Neural cell (in vitro differentiated cells): ENCODE measurements around the gene FOCAD. TPM values are rescaled to one million over a fixed set of nuclear protein-coding genes. Genes with fewer than 3 reads are reported as not detected.

ENCODE experiments used
- H2AFZ ChIP-seq: fragments of 200-600, 300-800 bp; sonication (generic), shearing (Covaris generic); 2 replicates; pipeline ENCODE4 v1.6.0; 2014; ENCODE audit warnings: low read depth, mild to moderate bottlenecking, antibody characterized with exemption, low read length, moderate library complexity
- H3F3A ChIP-seq: fragments of 200-600 bp; shearing (Covaris generic); 2 replicates; pipeline ENCODE4 v1.6.1; 2016; ENCODE audit warnings: mild to moderate bottlenecking, moderate library complexity, mixed read lengths, antibody characterized with exemption, low read length; ENCODE audit not compliant: insufficient read depth, poor library complexity, severe bottlenecking
- H3K27ac ChIP-seq: fragments of 200-600, 300-800 bp; sonication (generic), shearing (Covaris generic); 2 replicates; pipeline ENCODE4 v1.5.1; 2014; ENCODE audit warnings: mild to moderate bottlenecking, low read length, moderate library complexity
- H3K27me3 ChIP-seq: fragments of 300-800, 200-600 bp; sonication (generic), shearing (Covaris generic); 2 replicates; pipeline ENCODE4 v1.6.0; 2014; ENCODE audit warnings: mild to moderate bottlenecking, low read depth, low read length, moderate library complexity; ENCODE audit not compliant: insufficient read depth
- H3K36me3 ChIP-seq: fragments of 300-800, 200-600 bp; sonication (generic), shearing (Covaris generic); 2 replicates; pipeline ENCODE4 v1.5.1; 2014; ENCODE audit warnings: mild to moderate bottlenecking, antibody characterized with exemption, low read length, moderate library complexity; ENCODE audit not compliant: insufficient read depth
- H3K4me2 ChIP-seq: fragments of 300-800, 200-600 bp; sonication (generic), shearing (Covaris generic); 2 replicates; pipeline ENCODE4 v1.6.0; 2014; ENCODE audit warnings: mild to moderate bottlenecking, low read length
- H3K4me3 ChIP-seq: fragments of 300-800, 200-600 bp; sonication (generic), shearing (Covaris generic); 2 replicates; pipeline ENCODE4 v1.5.1; 2014; ENCODE audit warnings: mild to moderate bottlenecking, low read length, moderate library complexity
- H3K79me2 ChIP-seq: fragments of 200-600 bp; shearing (Covaris generic); replicated peaks from 2 replicates; pipeline ENCODE4 v1.6.0; 2014; ENCODE audit warnings: mild to moderate bottlenecking, low read length, moderate library complexity; ENCODE audit not compliant: insufficient read depth
- H3K9ac ChIP-seq: fragments of 300-800, 200-600 bp; sonication (generic), shearing (Covaris generic); 2 replicates; pipeline ENCODE4 v1.6.1; 2016; ENCODE audit warnings: mild to moderate bottlenecking, low read length, mixed read lengths
- H3K9me2 ChIP-seq: fragments of 200-600 bp; shearing (Covaris generic); 2 replicates; pipeline ENCODE4 v1.6.1; 2016; ENCODE audit warnings: mild to moderate bottlenecking, low read length, mixed read lengths; ENCODE audit not compliant: insufficient read depth
- H3K9me3 ChIP-seq: fragments of 200-600, 300-800 bp; sonication (generic), shearing (Covaris generic); 2 replicates; pipeline ENCODE4 v1.6.1; 2016; ENCODE audit warnings: mild to moderate bottlenecking, mixed run types, low read length, moderate library complexity, mixed read lengths
- H4K20me1 ChIP-seq: fragments of 200-600 bp; shearing (Covaris generic); 2 replicates; pipeline ENCODE4 v1.6.1; 2016; ENCODE audit warnings: mild to moderate bottlenecking, mixed run types; ENCODE audit not compliant: insufficient read depth
- CTCF ChIP-seq: fragments of 450-650 bp; IDR thresholded peaks from 2 replicates; pipeline ENCODE4 v1.5.1; 2014; ENCODE audit warnings: antibody characterized with exemption, mild to moderate bottlenecking, moderate library complexity; ENCODE audit not compliant: poor library complexity, severe bottlenecking
- EP300 ChIP-seq: fragments of 450-650 bp; conservative IDR thresholded peaks from 2 replicates; pipeline ENCODE4 v1.6.1; 2014; ENCODE audit warnings: antibody characterized with exemption, mild to moderate bottlenecking, moderate library complexity; ENCODE audit not compliant: poor library complexity, severe bottlenecking
- EZH2 ChIP-seq: fragments of 200-600, 300-800 bp; shearing (Covaris generic), sonication (generic); IDR thresholded peaks from 2 replicates; pipeline ENCODE4 v1.6.1; 2014; ENCODE audit warnings: antibody characterized with exemption, low read length, borderline replicate concordance, mild to moderate bottlenecking; ENCODE audit not compliant: insufficient read depth, poor library complexity, severe bottlenecking
- MXI1 ChIP-seq: fragments of 450-650 bp; conservative IDR thresholded peaks from 2 replicates; pipeline ENCODE4 v1.6.1; 2014; ENCODE audit warnings: antibody characterized with exemption, mild to moderate bottlenecking; ENCODE audit not compliant: poor library complexity, severe bottlenecking
- POLR2AphosphoS5 ChIP-seq: IDR thresholded peaks from 2 replicates; pipeline ENCODE4 v1.6.1; 2012
- RAD21 ChIP-seq: fragments of 450-650 bp; conservative IDR thresholded peaks from 2 replicates; pipeline ENCODE4 v1.6.1; 2014; ENCODE audit warnings: antibody characterized with exemption, mild to moderate bottlenecking, moderate library complexity
- REST ChIP-seq: IDR thresholded peaks from 2 replicates; pipeline ENCODE4 v1.6.1; 2012; ENCODE audit warnings: borderline replicate concordance
- SMC3 ChIP-seq: fragments of 450-650 bp; conservative IDR thresholded peaks from 2 replicates; pipeline ENCODE4 v1.6.1; 2014; ENCODE audit warnings: antibody characterized with exemption, mild to moderate bottlenecking, moderate library complexity; ENCODE audit not compliant: poor library complexity
- TAF1 ChIP-seq: IDR thresholded peaks from 2 replicates; pipeline ENCODE4 v1.6.1; 2012; ENCODE audit warnings: low read depth
- polyA plus RNA-seq: library from polyadenylated mRNA; depleted of rRNA; stranded (reverse); fragments of >200 nt; gene quantifications from 2 replicates; pipeline ENCODE4 v1.2.3, GENCODE V29; 2014

Gene FOCAD
- polyA plus RNA-seq, 1 donor from 2014 or later: 23.5 TPM

- no peak overlapping the region for H2AFZ ChIP-seq
- H3K9ac ChIP-seq: no peak overlapping the region
- H3K4me2 ChIP-seq: no peak overlapping the region
- peak overlapping the region; percentile 31 for H3K27ac ChIP-seq
- no peaks in the 10 kb centered on the region for H3K36me3 ChIP-seq
- TF ChIP-seq REST (no peak), POLR2AphosphoS5 (no peak), RAD21 (no peak), EZH2 (no peak), SMC3 (no peak), CTCF (no peak), EP300 (no peak)
- no peaks in the 10 kb centered on the region for H3F3A ChIP-seq
- H3K27me3 ChIP-seq: no peaks in the 10 kb centered on the region
- no peaks in the 10 kb centered on the region for H4K20me1 ChIP-seq
- no peaks in the 10 kb centered on the region for H3K79me2 ChIP-seq
- H3K9me3 ChIP-seq: no peaks in the 10 kb centered on the region
- no peak overlapping the region for H3K4me3 ChIP-seq
- no peaks in the 10 kb centered on the region for H3K9me2 ChIP-seq
Measured at GRCh38 chr9:20873240-20873865, 189.3 kb downstream of the FOCAD start.

- Histone ChIP-seq H3K27me3 (no peaks in the 10 kb centered on the region), H3K4me3 (no peak overlapping the region), H3K9me2 (no peaks in the 10 kb centered on the region), H3K4me2 (no peak overlapping the region), H3K27ac (no peak overlapping the region), H3F3A (no peaks in the 10 kb centered on the region), H3K36me3 (no peaks in the 10 kb centered on the region), H3K9ac (no peak overlapping the region), H2AFZ (no peak overlapping the region), H4K20me1 (no peaks in the 10 kb centered on the region), H3K9me3 (no peaks in the 10 kb centered on the region), H3K79me2 (no peaks in the 10 kb centered on the region)
- TF ChIP-seq SMC3 (no peak), TAF1 (no peak), POLR2AphosphoS5 (no peak)
Measured at GRCh38 chr9:20880271-20880670, 196.2 kb downstream of the FOCAD start.

GRCh38 chr9:20880675-20881074 is 196.6 kb downstream of the FOCAD start:
- Histone ChIP-seq H3K9me2 (no peaks in the 10 kb centered on the region), H3K79me2 (no peaks in the 10 kb centered on the region), H3K4me3 (no peak overlapping the region), H3F3A (no peaks in the 10 kb centered on the region), H3K9me3 (no peaks in the 10 kb centered on the region), H3K27me3 (no peaks in the 10 kb centered on the region), H4K20me1 (no peaks in the 10 kb centered on the region), H2AFZ (no peak overlapping the region), H3K4me2 (no peak overlapping the region), H3K9ac (no peak overlapping the region), H3K36me3 (no peaks in the 10 kb centered on the region), H3K27ac (no peak overlapping the region)
- TF ChIP-seq RAD21 (peak; percentile 28), MXI1 (no peak), CTCF (peak; percentile 28)
